ENCODE measurements around the gene TMX1. TPM values are rescaled to one million over a fixed set of nuclear protein-coding genes. Genes with fewer than 3 reads are reported as not detected.

The TMX1 gene
- total RNA-seq, 1 experiment from 2014 or later: 46.2 TPM

GRCh38 chr14:51251486-51251885 is 11.4 kb downstream of the TMX1 start:
- CTCF ChIA-PET: interaction anchor here (0.5 kb wide), 1 partner anchor 400 kb away, joined by 4 read pairs; the partner anchor contains the start of gene FRMD6
- no peak overlapping the region for H3K27ac ChIP-seq (ENCODE audit: low read depth, low read length)
- TF ChIP-seq SRF (IDR thresholded peaks at IDR 0.05; ENCODE audit: low read depth): no peak
- no peak for TF ChIP-seq SIN3A (IDR thresholded peaks at IDR 0.05; ENCODE audit: low read depth)
- no peak for TF ChIP-seq ATF3 (IDR thresholded peaks at IDR 0.05)
- TF ChIP-seq EZH2phosphoT487 (IDR thresholded peaks at IDR 0.05; ENCODE audit: borderline replicate concordance): no peak
- no peak for TF ChIP-seq ZFX (IDR thresholded peaks at IDR 0.05)
- no peak for TF ChIP-seq CTCF (IDR thresholded peaks at IDR 0.05 in 2 of 3, conservative IDR thresholded peaks at IDR 0.05 in 1 of 3; ENCODE audit: borderline replicate concordance in 1 of 3, insufficient read depth in 1 of 3, low read depth in 2 of 3, low read length in 2 of 3)
- TF ChIP-seq ELF1 (IDR thresholded peaks at IDR 0.05; ENCODE audit: borderline replicate concordance, low read depth): no peak
- no peak for TF ChIP-seq YY1 (IDR thresholded peaks at IDR 0.05; ENCODE audit: extremely low read depth, insufficient replicate concordance, low read depth, low read length)
- no peak for TF ChIP-seq MAX (IDR thresholded peaks at IDR 0.05)
- TF ChIP-seq RAD21 (IDR thresholded peaks at IDR 0.05; ENCODE audit: low read depth): no peak
- no peak for TF ChIP-seq POLR2A (IDR thresholded peaks at IDR 0.05; ENCODE audit: borderline replicate concordance, extremely low read depth, insufficient read depth, insufficient read length)
- no peak for TF ChIP-seq JUND (IDR thresholded peaks at IDR 0.05)
- TF ChIP-seq FOSL1 (IDR thresholded peaks at IDR 0.05; ENCODE audit: low read depth): no peak
- TF ChIP-seq REST (IDR thresholded peaks at IDR 0.05; ENCODE audit: low read depth): no peak

More at GRCh38 chr14:51251486-51251885, 11.4 kb downstream of the TMX1 start:
- H3K4me3 ChIP-seq (replicated peaks in 1 of 2; ENCODE audit: low read depth in 1 of 2, low read length in 2 of 2): no peak overlapping the region
- no peaks in the 10 kb centered on the region for H3K9me3 ChIP-seq (ENCODE audit: control insufficient read depth in 1 of 2, insufficient read depth in 1 of 2, low read depth in 1 of 2, low read length in 2 of 2)
- ChIA-PET RAD21 (ENCODE audit: low non-redundant PET in 1 of 2, low total read pairs in 2 of 2, uncharacterized antibody in 2 of 2, unreplicated experiment in 2 of 2) (no interaction called here), POLR2A (no interaction called here)
- no TSS peak for BruUV-seq (replicated peaks)
- no peak overlapping the region for H3K4me2 ChIP-seq (ENCODE audit: low read length)
- ATAC-seq (no peak), DNase-seq (ENCODE audit: low read depth, low spot score) (no peak)
- H3K9me2 ChIP-seq (ENCODE audit: insufficient read depth): no peaks in the 10 kb centered on the region
- no peak overlapping the region for H3K9ac ChIP-seq (ENCODE audit: low read length)
- intact Hi-C loops (cut with micrococcal nuclease): no loop called here
- peaks cover 27% of the 10 kb centered on the region for H3K79me2 ChIP-seq (ENCODE audit: insufficient read depth, low read length)
- H3K27me3 ChIP-seq (ENCODE audit: insufficient read depth, low read length): no peaks in the 10 kb centered on the region
- H2AFZ ChIP-seq (ENCODE audit: low read depth, low read length, poor library complexity, severe bottlenecking): no peak overlapping the region
- H4K20me1 ChIP-seq (ENCODE audit: insufficient read depth): no peaks in the 10 kb centered on the region
- H3K36me3 ChIP-seq (ENCODE audit: control insufficient read depth in 1 of 2, insufficient read depth in 2 of 2, low read length in 2 of 2): peaks cover 53 to 61% of the 10 kb centered on the region in 2 experiments; a peak in 3 of 4 replicates
- no peaks in the 10 kb centered on the region for H3K4me1 ChIP-seq (ENCODE audit: control insufficient read depth in 1 of 2, insufficient read depth in 2 of 2, low read length in 2 of 2)
